Right cardiac atrium (tissue), 5 donors: ENCODE measurements around the gene WNT3A. TPM values are rescaled to one million over a fixed set of nuclear protein-coding genes. Genes with fewer than 3 reads are reported as not detected.
A peak's percentile ranks its signal among the peaks of the same experiment; 100 is the strongest.

Experiments used
- ATAC-seq, 2 donors: fragments of 200-7000 bp; cut with Tn5 transposase; one replicate each; pipeline versions ENCODE4 v1.8.0 to v1.9.1; 2020; ENCODE audit warnings: moderate library complexity in 2 of 2, mild to moderate bottlenecking in 1 of 2
- DNase-seq, 3 donors: peaks; one replicate each; pipeline ENCODE4 v3.0.0-alpha.2; 2020
- H3K27ac ChIP-seq: one replicate; pipeline ENCODE4 v1.5.1; 2013; ENCODE audit warnings: mild to moderate bottlenecking, low read length, control low read depth, moderate library complexity
- H3K27me3 ChIP-seq: one replicate; pipeline ENCODE4 v1.6.1; 2013; ENCODE audit not compliant: control insufficient read depth, insufficient read depth
- H3K4me1 ChIP-seq: one replicate; pipeline ENCODE4 v1.6.1; 2013; ENCODE audit warnings: low read length; ENCODE audit not compliant: control insufficient read depth, insufficient read depth
- H3K4me3 ChIP-seq: one replicate; pipeline ENCODE4 v1.5.1; 2013; ENCODE audit warnings: low read length, control low read depth
- H3K9me3 ChIP-seq: one replicate; pipeline ENCODE4 v1.6.1; 2013; ENCODE audit warnings: low read length; ENCODE audit not compliant: control insufficient read depth
- WGBS: extraction: QIAGEN DNeasy Blood & Tissue Kit; methylation state at CpG from one replicate; pipeline ENCODE4 v1.1.7; 2013; 5-methylcytosine and 5-hydroxymethylcytosine counted together
- intact Hi-C, 4 donors: fragments of 100-400 bp; cut with DNase I; formaldehyde crosslinking; loops; one replicate each; pipeline versions ENCODE4 v1.11.0 to v1.14.0; 2022 to 2023
- polyA plus RNA-seq: library from polyadenylated mRNA; stranded (reverse); fragments of 200-250 nt; gene quantifications from one replicate; pipeline ENCODE4 v1.2.3, GENCODE V29; 2013
- total RNA-seq, 4 donors: library from RNA; stranded (reverse); fragmentation: NEBNext Ultra II Directional; extraction: Animal tissue kit (Norgen Biotek cat#: 25700); gene quantifications; one replicate each; pipeline ENCODE4 v1.2.1, GENCODE V29; 2021
- donor health status: healthy with polysubstance abuse.
- donor health status: DM: no; HTN: yes; CAD: no.
- donor health status: DM: no; HTN: no; CAD: no.
- donor health status: DM: no; HTN: yes; CAD: no; lungs with severe emphysema.
- donor health status: DM: yes; HTN: yes; CAD: no.

The WNT3A gene
- total and polyA plus RNA-seq, 5 donors, result not detected

DNA sequence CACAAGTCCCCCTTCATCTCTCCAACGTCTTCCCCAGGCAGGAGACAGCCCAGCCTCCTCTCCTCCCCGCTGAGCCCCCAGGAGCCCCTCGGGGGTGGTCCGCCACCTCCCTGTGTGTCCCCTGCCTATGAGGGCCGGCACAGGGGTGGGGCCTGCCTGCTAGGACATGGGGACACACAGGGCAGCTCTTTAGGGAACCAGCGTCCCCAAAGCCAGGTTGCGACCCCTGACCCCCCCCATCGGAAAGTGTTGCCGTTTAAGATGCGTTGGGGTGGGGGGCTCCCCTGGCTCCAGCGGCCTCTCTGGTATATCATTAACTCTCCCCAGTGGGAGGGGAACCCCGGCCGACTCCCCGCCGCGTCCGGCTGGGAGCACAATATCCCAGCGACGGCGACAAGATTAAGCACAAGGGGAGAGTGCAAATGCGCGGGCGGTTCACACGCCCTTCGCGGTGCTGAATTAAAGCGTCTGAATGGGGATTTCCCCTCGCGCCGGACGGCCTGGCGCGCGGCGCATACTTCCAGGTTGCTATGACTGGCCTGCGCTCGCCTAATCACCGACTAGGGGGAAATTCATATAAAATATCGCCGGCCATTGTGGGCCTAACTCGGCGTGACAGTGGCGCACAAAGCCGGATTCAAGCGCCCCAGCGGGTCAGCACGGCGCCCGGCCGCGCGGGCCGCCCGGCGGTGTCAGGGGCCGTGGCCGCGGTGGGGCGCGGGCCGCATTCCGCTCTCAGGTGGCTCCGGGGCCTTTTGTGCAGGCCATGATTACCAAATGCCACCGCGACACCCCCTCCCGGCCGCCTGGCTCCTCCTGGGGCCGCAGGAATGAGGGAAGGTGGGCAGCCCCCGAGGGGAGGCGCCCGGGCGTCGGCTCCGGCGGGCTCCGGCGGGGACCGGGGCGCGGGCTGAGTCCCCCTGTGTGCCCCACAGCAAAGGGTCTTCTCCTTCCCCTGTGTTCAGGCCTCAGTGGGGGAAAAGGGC, 30.9 kb downstream of the WNT3A start:
- H3K4me1 ChIP-seq, result no peaks in the 10 kb centered on the region
- WGBS, result 6% methylated on average over 80 of the region's 80 CpGs
- H3K27ac ChIP-seq, result no peak overlapping the region
- peak in 1 of 2 donors; percentile 47 for ATAC-seq
- H3K9me3 ChIP-seq, result no peaks in the 10 kb centered on the region
- peak in 1 of 3 donors; percentile 57 for DNase-seq
- H3K4me3 ChIP-seq, result peak overlapping the region; percentile 17
- H3K27me3 ChIP-seq, result no peaks in the 10 kb centered on the region
- intact Hi-C loops, result no loop called here

DNA sequence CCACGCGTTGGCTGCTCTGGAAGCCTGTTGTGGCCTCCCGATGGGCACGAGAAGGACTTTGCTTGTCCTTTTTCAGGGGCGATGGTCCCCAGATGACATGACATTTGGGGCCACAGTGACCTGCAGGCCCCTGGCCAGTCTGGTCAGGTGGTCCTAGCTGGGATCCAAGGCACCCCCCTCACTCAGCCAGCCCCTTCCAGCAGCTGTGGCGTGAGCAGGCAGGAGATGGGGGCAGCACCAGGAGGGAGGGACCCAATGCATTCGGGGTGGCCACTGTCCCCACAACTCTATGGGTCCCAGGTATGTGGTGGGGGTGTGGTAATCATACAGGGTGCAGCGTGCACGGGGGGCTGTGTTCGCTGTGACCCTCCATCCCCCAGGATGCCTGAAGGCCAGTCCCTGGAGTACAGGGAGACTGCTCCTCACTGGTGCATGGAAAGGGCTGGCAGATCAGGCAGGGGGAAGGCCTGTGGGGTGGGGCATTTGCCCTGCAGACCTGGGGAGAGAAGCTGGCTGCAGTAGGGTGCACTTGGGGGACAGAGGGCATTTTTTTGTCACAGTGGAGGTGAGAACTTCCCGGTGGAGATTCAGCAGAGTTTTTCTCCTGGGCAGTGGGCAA, 31.7 kb downstream of the WNT3A start:
- DNase-seq (peak in 1 of 3 donors; percentile 9), ATAC-seq (no peak)
- WGBS, result 76% methylated on average over 11 of the region's 11 CpGs
- intact Hi-C loops, result no loop called here
- Histone ChIP-seq H3K27ac (no peak overlapping the region), H3K27me3 (no peaks in the 10 kb centered on the region), H3K4me3 (no peak overlapping the region), H3K4me1 (no peaks in the 10 kb centered on the region), H3K9me3 (no peaks in the 10 kb centered on the region)

DNA sequence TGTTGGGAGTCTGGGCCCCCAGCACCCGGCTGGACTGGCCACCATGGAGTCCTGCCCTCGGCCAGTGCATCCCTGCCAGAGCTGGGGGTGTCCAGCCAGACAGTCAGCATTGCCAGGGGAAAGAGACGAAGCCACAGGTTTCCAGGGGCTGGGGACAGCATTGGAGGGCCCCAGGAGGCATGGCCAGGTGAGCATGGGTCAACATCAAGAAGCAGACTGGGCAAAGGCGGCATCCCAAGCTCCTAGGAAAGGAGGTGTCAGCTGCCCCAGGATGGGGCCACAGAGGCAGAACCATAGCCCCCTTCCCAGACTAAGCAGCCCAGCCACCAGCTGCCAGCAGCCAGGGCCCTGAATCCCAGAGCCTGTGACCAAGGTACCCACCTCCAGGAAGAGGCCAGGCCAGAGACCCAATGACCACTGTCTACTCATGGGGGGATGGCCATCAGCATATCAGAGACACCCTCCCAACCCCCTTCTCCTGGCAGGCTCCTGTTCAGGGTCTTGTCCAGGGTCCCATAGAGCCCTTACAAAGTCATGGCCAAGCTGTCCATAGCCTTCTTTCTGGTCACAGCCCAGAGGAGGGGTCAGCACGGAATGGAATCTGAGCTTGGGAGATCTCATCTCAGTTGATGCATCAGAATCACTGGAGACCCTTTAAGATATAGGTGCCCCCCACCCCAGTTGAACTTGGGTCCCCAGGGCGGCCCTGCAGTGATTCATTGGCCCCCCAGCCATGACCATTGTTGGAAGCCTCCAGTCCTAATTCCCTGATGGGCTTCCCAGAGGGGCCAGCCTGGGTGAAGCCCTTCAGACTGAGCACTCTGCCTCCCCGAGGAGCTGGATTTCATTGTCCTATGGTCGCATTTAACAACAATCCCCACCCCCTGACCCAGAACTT, 32.5 kb downstream of the WNT3A start:
- no peak overlapping the region for H3K27ac ChIP-seq
- WGBS, result 82% methylated on average over 8 of the region's 8 CpGs
- ATAC-seq, result no peak
- no peak overlapping the region for H3K4me3 ChIP-seq
- H3K27me3 ChIP-seq, result no peaks in the 10 kb centered on the region
- no peaks in the 10 kb centered on the region for H3K4me1 ChIP-seq
- H3K9me3 ChIP-seq, result no peaks in the 10 kb centered on the region
- intact Hi-C loops, result no loop called here
- DNase-seq, result peak in 1 of 3 donors; percentile 13

GRCh38 chr1:228039986-228040385, 33.2 kb downstream of the WNT3A start:
- H3K27me3 ChIP-seq, result no peaks in the 10 kb centered on the region
- 74% methylated on average over 3 of the region's 3 CpGs for WGBS
- H3K27ac ChIP-seq, result no peak overlapping the region
- H3K4me3 ChIP-seq, result no peak overlapping the region
- H3K9me3 ChIP-seq, result no peaks in the 10 kb centered on the region
- intact Hi-C loops, result no loop called here
- DNase-seq (peak in 1 of 3 donors; percentile 20), ATAC-seq (no peak)
- H3K4me1 ChIP-seq, result no peaks in the 10 kb centered on the region

DNA sequence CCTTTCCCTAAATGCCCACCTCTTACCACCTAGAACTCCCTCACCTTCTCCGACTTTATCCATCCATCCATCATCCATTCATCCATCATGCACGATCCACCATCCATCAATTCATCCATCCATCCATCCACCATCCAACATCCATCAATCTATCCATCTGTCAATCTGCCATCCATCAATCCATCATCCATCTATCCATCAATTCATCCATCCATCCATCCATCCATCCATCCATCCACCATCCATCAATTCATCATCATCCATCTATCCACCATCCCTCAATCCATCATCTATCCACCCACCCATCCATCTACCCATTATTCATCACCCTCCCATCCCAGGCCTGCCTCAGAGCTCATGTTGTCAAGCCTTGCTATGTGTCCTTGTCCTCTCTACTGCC, 34.5 kb downstream of the WNT3A start:
- 85% methylated on average over 2 of the region's 2 CpGs for WGBS
- Histone ChIP-seq H3K4me1 (no peaks in the 10 kb centered on the region), H3K4me3 (no peak overlapping the region), H3K9me3 (no peaks in the 10 kb centered on the region), H3K27me3 (no peaks in the 10 kb centered on the region), H3K27ac (no peak overlapping the region)
- DNase-seq, result no peak
- no peak for ATAC-seq
- intact Hi-C loops, result no loop called here

- no peak for DNase-seq
- no peak for ATAC-seq
- Histone ChIP-seq H3K4me1 (no peaks in the 10 kb centered on the region), H3K27me3 (no peaks in the 10 kb centered on the region), H3K4me3 (no peak overlapping the region), H3K27ac (no peak overlapping the region), H3K9me3 (no peaks in the 10 kb centered on the region)
- intact Hi-C loops, result no loop called here
Measured at GRCh38 chr1:228042508-228042907, 35.7 kb downstream of the WNT3A start.

DNA sequence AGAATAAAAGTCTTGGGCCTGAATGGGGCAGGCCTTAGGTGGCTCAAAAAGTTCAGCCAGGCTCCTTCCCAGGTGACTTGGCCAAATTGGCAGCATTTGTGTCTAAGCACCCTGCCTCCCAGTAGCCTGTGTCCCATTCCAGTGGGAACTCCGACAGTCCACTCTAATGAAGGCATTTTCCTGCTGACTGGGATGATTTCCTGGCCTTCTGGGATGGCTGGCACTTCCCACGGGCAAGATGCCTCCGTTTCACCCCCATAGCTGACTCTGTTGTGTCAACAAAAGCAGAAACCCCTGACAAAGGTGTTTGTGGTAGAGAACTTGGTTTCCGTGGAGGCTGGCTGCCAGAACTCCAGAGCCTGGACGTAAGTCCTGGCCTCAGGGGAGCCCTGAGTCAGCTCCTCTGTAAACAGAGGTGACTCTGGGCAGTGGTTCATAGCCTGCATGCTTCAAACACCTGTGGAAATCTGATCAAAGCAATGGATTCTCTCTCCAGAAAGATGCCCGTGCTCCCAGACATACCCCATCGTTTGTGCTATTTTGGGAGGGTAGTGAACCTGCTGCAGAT, 36.6 kb downstream of the WNT3A start:
- intact Hi-C loops, result no loop called here
- Histone ChIP-seq H3K4me3 (no peak overlapping the region), H3K4me1 (no peaks in the 10 kb centered on the region), H3K9me3 (no peaks in the 10 kb centered on the region), H3K27ac (no peak overlapping the region), H3K27me3 (no peaks in the 10 kb centered on the region)
- WGBS, result 54% methylated on average over 7 of the region's 7 CpGs
- ATAC-seq, result no peak
- DNase-seq, result no peak

GRCh38 chr1:228044961-228045360, 38.2 kb downstream of the WNT3A start:
- no peak overlapping the region for H3K4me3 ChIP-seq
- no peaks in the 10 kb centered on the region for H3K4me1 ChIP-seq
- no peaks in the 10 kb centered on the region for H3K27me3 ChIP-seq
- DNase-seq, result no peak
- 56% methylated on average over 3 of the region's 3 CpGs for WGBS
- H3K27ac ChIP-seq, result no peak overlapping the region
- no peaks in the 10 kb centered on the region for H3K9me3 ChIP-seq
- intact Hi-C loops, result no loop called here
- ATAC-seq, result no peak

GRCh38 chr1:228045405-228045804, 38.6 kb downstream of the WNT3A start:
- Histone ChIP-seq H3K27ac (no peak overlapping the region), H3K4me1 (no peaks in the 10 kb centered on the region), H3K9me3 (no peaks in the 10 kb centered on the region), H3K4me3 (no peak overlapping the region), H3K27me3 (no peaks in the 10 kb centered on the region)
- 79% methylated on average over 7 of the region's 7 CpGs for WGBS
- DNase-seq (no peak), ATAC-seq (no peak)
- intact Hi-C loops, result no loop called here

DNA sequence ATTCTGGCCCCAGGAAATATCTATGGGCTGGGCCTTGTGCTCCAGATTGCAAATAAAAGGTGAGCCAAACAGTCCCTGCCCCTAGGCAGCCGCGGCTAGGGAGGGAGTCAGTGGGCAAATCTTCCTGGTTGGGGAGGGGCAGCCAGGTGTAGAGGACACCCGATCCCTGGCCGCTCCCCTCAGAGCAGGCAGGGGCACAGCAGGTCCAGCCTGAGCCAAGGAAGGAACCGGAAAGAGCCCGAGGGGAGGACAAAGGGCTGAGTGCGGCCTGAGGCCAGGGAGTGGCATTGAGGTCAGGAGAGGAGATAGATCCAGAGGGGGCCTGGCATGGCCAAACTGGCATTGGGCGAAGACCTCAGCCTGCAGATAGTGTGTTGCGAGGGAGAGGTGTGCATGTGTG, 39.1 kb downstream of the WNT3A start:
- no peaks in the 10 kb centered on the region for H3K9me3 ChIP-seq
- H3K27ac ChIP-seq, result no peak overlapping the region
- no peak overlapping the region for H3K4me3 ChIP-seq
- no peak for ATAC-seq
- WGBS, result 77% methylated on average over 9 of the region's 9 CpGs
- DNase-seq, result no peak
- no peaks in the 10 kb centered on the region for H3K27me3 ChIP-seq
- H3K4me1 ChIP-seq, result no peaks in the 10 kb centered on the region
- intact Hi-C loops, result no loop called here
